Renal pelvis (tissue), 4 donors: ENCODE data around the gene F8. TPM values are rescaled to one million over a fixed set of nuclear protein-coding genes. Genes with fewer than 3 reads are reported as not detected.
"Not testable (repeated sequence)": the region's sequence is repeated elsewhere in the genome, so short reads cannot be mapped to it uniquely, and the experiment has no call there.

Experiments
- DNase-seq: peaks from one replicate; pipeline ENCODE4 v3.0.0-alpha.2; 2013
- polyA plus RNA-seq, 3 donors: library from polyadenylated mRNA; unstranded; fragments of 120-200 nt; gene quantifications; one replicate each; pipeline ENCODE4 v1.2.1, GENCODE V29; 2013; ENCODE audit not compliant: insufficient read length in 3 of 3

F8 gene
- polyA plus RNA-seq, 3 donors, result 12.0 to 14.2 (median 13.3) TPM

GRCh38 chrX:154886069-154886788, 136.3 kb downstream of the F8 start, which contains the start of gene F8A1:
Gene F8A1, plus strand, starts transcription at chrX:154886355. Its CDS starts 20 bp downstream, at chrX:154886375.
- DNase-seq, result not testable (repeated sequence)

GRCh38 chrX:154885549-154885948, 137.0 kb downstream of the F8 start:
- DNase-seq, result not testable (repeated sequence)

- not testable (repeated sequence) for DNase-seq
Measured at GRCh38 chrX:154885057-154885456, 137.5 kb downstream of the F8 start.

- not testable (repeated sequence) for DNase-seq
Measured at GRCh38 chrX:154884069-154884468, 138.5 kb downstream of the F8 start.

GRCh38 chrX:154873329-154873728, 149.2 kb downstream of the F8 start:
- DNase-seq, result no peak

GRCh38 chrX:154868522-154868921, 154.0 kb downstream of the F8 start:
- DNase-seq, result not testable (repeated sequence)

GRCh38 chrX:154855256-154855655, 167.3 kb downstream of the F8 start:
- no peak for DNase-seq

GRCh38 chrX:154850957-154851611, 171.4 kb downstream of the F8 start:
- no peak for DNase-seq

GRCh38 chrX:154840856-154841255, 181.7 kb downstream of the F8 start:
- peak; percentile 8 for DNase-seq

- DNase-seq, result no peak
Measured at GRCh38 chrX:154836163-154836562, 186.4 kb downstream of the F8 start.

- no peak for DNase-seq
Measured at GRCh38 chrX:154834562-154834961, 188.0 kb downstream of the F8 start, which contains the start of gene SMIM9. Gene SMIM9, minus strand, starts transcription at chrX:154834662. Its CDS starts 3,806 bp downstream, at chrX:154830856.

GRCh38 chrX:154833746-154834274, 188.7 kb downstream of the F8 start:
- DNase-seq, result no peak

- DNase-seq, result no peak
Measured at GRCh38 chrX:154829926-154830442, 192.5 kb downstream of the F8 start.

GRCh38 chrX:154829134-154829533, 193.4 kb downstream of the F8 start:
- DNase-seq, result no peak

GRCh38 chrX:154828016-154828408, 194.5 kb downstream of the F8 start:
- DNase-seq, result no peak

GRCh38 chrX:154827194-154828015, 195.1 kb downstream of the F8 start:
- DNase-seq, result no peak

- DNase-seq, result not testable (repeated sequence)
Measured at GRCh38 chrX:154825586-154825985, 196.9 kb downstream of the F8 start.

GRCh38 chrX:154824638-154825037, 197.9 kb downstream of the F8 start:
- no peak for DNase-seq

GRCh38 chrX:154822029-154822428, 200.5 kb downstream of the F8 start:
- no peak for DNase-seq

- DNase-seq, result no peak
Measured at GRCh38 chrX:154821523-154821922, 201.0 kb downstream of the F8 start.

- DNase-seq, result no peak
Measured at GRCh38 chrX:154819771-154820341, 202.7 kb downstream of the F8 start.
